Endothelial cell of umbilical vein (primary cell): Measurements from ENCODE around the gene TPP1. TPM values are rescaled to one million over a fixed set of nuclear protein-coding genes. Genes with fewer than 3 reads are reported as not detected.

Source experiments
- BruUV-seq: library from RNA; stranded (reverse); fragments of 400-500 nt; replicated peaks from 2 replicates; lab custom pipeline; 2021; lab: Mats Ljungman, UMichigan
- CTCF ChIA-PET: fragments of 300-600, 350-600 bp; sonication (Branson Sonifier 250); formaldehyde crosslinking; loops from one replicate; lab custom pipeline; 2021; ENCODE audit warnings: antibody characterized with exemption, inconsistent platforms; lab: Charles Lee
- POLR2A ChIA-PET: fragments of 300-600, 350-600 bp; sonication (Branson Sonifier 250); formaldehyde crosslinking; loops from one replicate; lab custom pipeline; 2021; ENCODE audit warnings: antibody characterized with exemption, inconsistent platforms; lab: Charles Lee
- DNase-seq: peaks from one replicate; pipeline ENCODE4 v3.0.0-alpha.2; 2011; ENCODE audit warnings: low read depth, low spot score
- FAIRE-seq: peaks from 2 replicates; lab custom pipeline; 2011; peaks lifted over from hg19 to GRCh38; lab: Jason Lieb, UNC
- H2AFZ ChIP-seq: 2 replicates; pipeline ENCODE4 v1.6.0; 2012; ENCODE audit warnings: low read depth, low read length, control low read depth, inconsistent platforms
- H3K27ac ChIP-seq: 2 replicates; pipeline ENCODE4 v1.5.1; 2011; ENCODE audit warnings: low read depth, mild to moderate bottlenecking, control low read depth, low read length, moderate library complexity; ENCODE audit not compliant: insufficient read depth
- H3K27me3 ChIP-seq, 2 experiments: 2 replicates each; pipeline versions ENCODE4 v1.6.0 to v1.6.1; 2011; ENCODE audit warnings: low read length in 2 of 2, mixed read lengths in 1 of 2; ENCODE audit not compliant: control insufficient read depth in 2 of 2, insufficient read depth in 2 of 2
- H3K36me3 ChIP-seq, 2 experiments: 2 replicates in 1 of 2; 3 replicates in 1 of 2; pipeline ENCODE4 v1.5.1; 2011; ENCODE audit warnings: low read length in 2 of 2, mild to moderate bottlenecking in 1 of 2, moderate library complexity in 1 of 2; ENCODE audit not compliant: control insufficient read depth in 2 of 2, insufficient read depth in 2 of 2; ENCODE audit errors: extremely low read depth in 1 of 2
- H3K4me1 ChIP-seq: 3 replicates; pipeline ENCODE4 v1.5.1; 2011; ENCODE audit warnings: mild to moderate bottlenecking, low read length; ENCODE audit not compliant: control insufficient read depth, insufficient read depth; ENCODE audit errors: extremely low read depth
- H3K4me2 ChIP-seq: 2 replicates; pipeline ENCODE4 v1.6.1; 2011; ENCODE audit warnings: low read length, control low read depth, mixed read lengths; ENCODE audit not compliant: insufficient read depth
- H3K4me3 ChIP-seq, 3 experiments: fragments of 200-600 bp in 1 of 3; sonication (generic), shearing (Covaris generic) in 1 of 3; replicated peaks in 1 of 3; 2 replicates each; pipeline ENCODE4 v1.5.1; 2011 to 2016; ENCODE audit warnings: control low read depth in 3 of 3, low read length in 3 of 3, mild to moderate bottlenecking in 2 of 3, inconsistent platforms in 1 of 3, low read depth in 1 of 3, moderate library complexity in 1 of 3; ENCODE audit not compliant: insufficient read depth in 1 of 3
- H3K79me2 ChIP-seq: 2 replicates; pipeline ENCODE4 v1.6.0; 2012; ENCODE audit warnings: low read length, inconsistent platforms; ENCODE audit not compliant: control insufficient read depth, insufficient read depth
- H3K9ac ChIP-seq: replicated peaks from 2 replicates; pipeline ENCODE3; 2011; ENCODE audit warnings: low read length, control low read depth; ENCODE audit not compliant: insufficient read depth; ENCODE audit errors: extremely low read depth
- H3K9me1 ChIP-seq: replicated peaks from 3 replicates; pipeline ENCODE4 v1.6.0; 2011; ENCODE audit warnings: mild to moderate bottlenecking, low read length; ENCODE audit not compliant: control insufficient read depth, insufficient read depth; ENCODE audit errors: extremely low read depth
- H3K9me3 ChIP-seq: replicated peaks from 2 replicates; pipeline ENCODE4 v1.5.1; 2012; ENCODE audit warnings: low read length, inconsistent platforms; ENCODE audit not compliant: control insufficient read depth, insufficient read depth
- H4K20me1 ChIP-seq: replicated peaks from 2 replicates; pipeline ENCODE3; 2011; ENCODE audit warnings: mild to moderate bottlenecking, low read length; ENCODE audit not compliant: control insufficient read depth, insufficient read depth; ENCODE audit errors: extremely low read depth
- EZH2 ChIP-seq: IDR thresholded peaks from 2 replicates; pipeline ENCODE4 v1.6.1; 2012; ENCODE audit warnings: borderline replicate concordance, low read depth, mild to moderate bottlenecking, moderate library complexity, low read length, inconsistent platforms; ENCODE audit not compliant: severe bottlenecking
- FOS ChIP-seq: IDR thresholded peaks from 2 replicates; pipeline ENCODE4 v1.6.1; 2011; ENCODE audit warnings: mild to moderate bottlenecking, low read length, moderate library complexity, borderline replicate concordance; ENCODE audit not compliant: insufficient read depth
- GATA2 ChIP-seq: IDR thresholded peaks from 2 replicates; pipeline ENCODE4 v1.7.0; 2011; ENCODE audit warnings: low read depth, mild to moderate bottlenecking, moderate library complexity, mixed read lengths, low read length; ENCODE audit not compliant: insufficient read length, insufficient read depth
- JUN ChIP-seq: IDR thresholded peaks from 2 replicates; pipeline ENCODE4 v1.6.1; 2011; ENCODE audit warnings: borderline replicate concordance, low read depth; ENCODE audit not compliant: insufficient read length, insufficient read depth
- MYC ChIP-seq: IDR thresholded peaks from one replicate; pipeline ENCODE4 v1.6.1; 2011; ENCODE audit warnings: mild to moderate bottlenecking, low read depth, low read length
- POLR2A ChIP-seq: IDR thresholded peaks from 2 replicates; pipeline ENCODE4 v1.6.1; 2012; ENCODE audit warnings: low read depth, mild to moderate bottlenecking, control low read depth, low read length
- POLR2AphosphoS5 ChIP-seq: IDR thresholded peaks from 2 replicates; pipeline ENCODE4 v1.6.1; 2012; ENCODE audit warnings: low read depth, mild to moderate bottlenecking, control low read depth, low read length, moderate library complexity; ENCODE audit not compliant: insufficient read depth
- dilution Hi-C: fragments of 300-500 bp; cut with MboI; formaldehyde crosslinking; loops from one replicate; pipeline ENCODE4 v1.15.0; 2019; ENCODE audit warnings: low sequenced_read_pairs; ENCODE audit not compliant: extremely low pct_ligation_motif_present
- intact Hi-C: fragments of 100-400 bp; cut with micrococcal nuclease; formaldehyde crosslinking; loops from one replicate; pipeline ENCODE4 v1.10.0; 2022
- polyA plus RNA-seq, 4 experiments: library from polyadenylated mRNA; depleted of rRNA in 3 of 4; stranded (reverse) in 3 of 4; unstranded in 1 of 4; fragments of >200 nt; gene quantifications; 2 replicates each; pipeline versions ENCODE4 v1.2.1 to v1.2.3, GENCODE V29; 2011 to 2012; ENCODE audit warnings: missing spikeins in 1 of 4
- total RNA-seq: library from RNA; stranded (reverse); gene quantifications from 2 replicates; pipeline ENCODE4 v1.2.3, GENCODE V29; 2021
- TF ChIP-seq, protein P1 (sequence below): IDR thresholded peaks from 2 replicates; pipeline ENCODE4 v1.6.1; 2011; ENCODE audit not compliant: insufficient read depth, insufficient read length
- TF ChIP-seq, protein P2 (sequence below), 2 donors: IDR thresholded peaks; 1 replicate in 1 of 2; 2 replicates in 1 of 2; pipeline ENCODE4 v1.5.1; 2011; ENCODE audit warnings: low read length in 2 of 2, mild to moderate bottlenecking in 2 of 2, moderate library complexity in 2 of 2, control low read depth in 1 of 2, inconsistent platforms in 1 of 2, low read depth in 1 of 2; ENCODE audit not compliant: insufficient read depth in 1 of 2; ENCODE audit errors: extremely low read depth in 1 of 2

The TPP1 gene
- total and polyA plus RNA-seq, 2 donors (not counting 3 experiments of a cell fraction or from before 2014, with no cell fraction given): 124 to 224 TPM

GRCh38 chr11:6653656-6654055, 34.4 kb upstream of the TPP1 start:
- Histone ChIP-seq H3K79me2 (peaks cover 2% of the 10 kb centered on the region), H3K27me3 (no peaks in the 10 kb centered on the region), H3K4me3 (no peak overlapping the region), H3K36me3 (no peaks in the 10 kb centered on the region), H2AFZ (no peak overlapping the region), H3K9me3 (no peaks in the 10 kb centered on the region), H3K9ac (no peak overlapping the region), H3K4me1 (peaks cover 15% of the 10 kb centered on the region), H3K4me2 (no peak overlapping the region), H3K9me1 (no peaks in the 10 kb centered on the region), H4K20me1 (no peaks in the 10 kb centered on the region), H3K27ac (no peak overlapping the region)
- ChIA-PET CTCF (interaction anchor here (0.9 to 1.5 kb wide), 3 partner anchors 21 to 123 kb away, joined by 4 read pairs; partner anchors contain the start of gene TPP1), POLR2A (no interaction called here)
- intact Hi-C loops (no loop called here), dilution Hi-C loops (no loop called here)
- BruUV-seq: no TSS peak
- no peak for DNase-seq
- TF ChIP-seq GATA2: no peak
- TF ChIP-seq MYC: no peak
- no peak for TF ChIP-seq POLR2AphosphoS5
- TF ChIP-seq, protein P1, sequence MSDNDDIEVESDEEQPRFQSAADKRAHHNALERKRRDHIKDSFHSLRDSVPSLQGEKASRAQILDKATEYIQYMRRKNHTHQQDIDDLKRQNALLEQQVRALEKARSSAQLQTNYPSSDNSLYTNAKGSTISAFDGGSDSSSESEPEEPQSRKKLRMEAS: no peak
- no peak for TF ChIP-seq FOS
- no peak for TF ChIP-seq JUN
- no peak for FAIRE-seq

GRCh38 chr11:6653097-6653496, 33.9 kb upstream of the TPP1 start:
- Histone ChIP-seq H3K9me1 (no peaks in the 10 kb centered on the region), H3K36me3 (no peaks in the 10 kb centered on the region), H3K4me3 (no peak overlapping the region), H3K9me3 (no peaks in the 10 kb centered on the region), H3K27me3 (no peaks in the 10 kb centered on the region), H3K9ac (no peak overlapping the region), H3K79me2 (peaks cover 2% of the 10 kb centered on the region), H4K20me1 (no peaks in the 10 kb centered on the region), H3K4me2 (no peak overlapping the region), H3K27ac (no peak overlapping the region), H2AFZ (no peak overlapping the region), H3K4me1 (peaks cover 19% of the 10 kb centered on the region)
- TF ChIP-seq MYC (no peak), FOS (no peak), GATA2 (no peak), EZH2 (no peak), POLR2AphosphoS5 (no peak), JUN (no peak), POLR2A (no peak)
- TF ChIP-seq, protein P2, sequence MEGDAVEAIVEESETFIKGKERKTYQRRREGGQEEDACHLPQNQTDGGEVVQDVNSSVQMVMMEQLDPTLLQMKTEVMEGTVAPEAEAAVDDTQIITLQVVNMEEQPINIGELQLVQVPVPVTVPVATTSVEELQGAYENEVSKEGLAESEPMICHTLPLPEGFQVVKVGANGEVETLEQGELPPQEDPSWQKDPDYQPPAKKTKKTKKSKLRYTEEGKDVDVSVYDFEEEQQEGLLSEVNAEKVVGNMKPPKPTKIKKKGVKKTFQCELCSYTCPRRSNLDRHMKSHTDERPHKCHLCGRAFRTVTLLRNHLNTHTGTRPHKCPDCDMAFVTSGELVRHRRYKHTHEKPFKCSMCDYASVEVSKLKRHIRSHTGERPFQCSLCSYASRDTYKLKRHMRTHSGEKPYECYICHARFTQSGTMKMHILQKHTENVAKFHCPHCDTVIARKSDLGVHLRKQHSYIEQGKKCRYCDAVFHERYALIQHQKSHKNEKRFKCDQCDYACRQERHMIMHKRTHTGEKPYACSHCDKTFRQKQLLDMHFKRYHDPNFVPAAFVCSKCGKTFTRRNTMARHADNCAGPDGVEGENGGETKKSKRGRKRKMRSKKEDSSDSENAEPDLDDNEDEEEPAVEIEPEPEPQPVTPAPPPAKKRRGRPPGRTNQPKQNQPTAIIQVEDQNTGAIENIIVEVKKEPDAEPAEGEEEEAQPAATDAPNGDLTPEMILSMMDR (IDR thresholded peaks at IDR 0.05; ENCODE audit: extremely low read depth in 1 of 2, insufficient read depth in 1 of 2, low read depth in 1 of 2, low read length in 2 of 2): no peak
- TF ChIP-seq, protein P1: no peak
- ChIA-PET POLR2A (no interaction called here), CTCF (interaction anchor here (1.3 to 1.5 kb wide), 2 partner anchors 17 to 274 kb away, joined by 3 to 5 read pairs; no protein-coding TSS in a partner anchor)
- no TSS peak for BruUV-seq
- dilution Hi-C loops (no loop called here), intact Hi-C loops (no loop called here)
- FAIRE-seq (no peak), DNase-seq (no peak)
